Activated CD8-positive, alpha-beta T cell treated with anti-CD3 and anti-CD28 coated beads, Interleukin-2, amount 10 ng/mL, durations not matched to agents 7 days and 5 days (primary cell): ENCODE data around the gene ZSCAN31. TPM values are rescaled to one million over a fixed set of nuclear protein-coding genes. Genes with fewer than 3 reads are reported as not detected.
"Not testable (repeated sequence)": the region's sequence is repeated elsewhere in the genome, so short reads cannot be mapped to it uniquely, and the experiment has no call there.

Experiments
- ATAC-seq: fragments of 150-1000 bp; cut with Tn5 transposase; one replicate; pipeline ENCODE4 v1.10.0; 2021; ENCODE audit warnings: moderate library complexity
- CTCF ChIA-PET: fragments of 350-600 bp; sonication (Branson Sonifier 250); formaldehyde crosslinking; loops from one replicate; lab custom pipeline; 2021; ENCODE audit warnings: antibody characterized with exemption; lab: Charles Lee
- POLR2A ChIA-PET: fragments of 350-600 bp; sonication (Branson Sonifier 250); formaldehyde crosslinking; loops from one replicate; lab custom pipeline; 2021; ENCODE audit warnings: antibody characterized with exemption; lab: Charles Lee
- DNase-seq: peaks from one replicate; pipeline ENCODE4 v3.0.0-alpha.2; 2020
- H3K27ac Mint-ChIP-seq: one replicate; pipeline ENCODE4 v1.8.0; 2021; ENCODE audit warnings: mild to moderate bottlenecking, mixed read lengths
- H3K27me3 Mint-ChIP-seq: one replicate; pipeline ENCODE4 v1.8.0; 2021; ENCODE audit warnings: low read depth, mixed read lengths
- H3K36me3 Mint-ChIP-seq: one replicate; pipeline ENCODE4 v1.8.0; 2021; ENCODE audit warnings: low read depth, mixed read lengths
- H3K4me1 Mint-ChIP-seq: one replicate; pipeline ENCODE4 v1.8.0; 2021; ENCODE audit warnings: low read depth, mixed read lengths
- H3K4me3 Mint-ChIP-seq: one replicate; pipeline ENCODE4 v1.8.0; 2021; ENCODE audit warnings: mild to moderate bottlenecking, mixed read lengths
- H3K9me3 Mint-ChIP-seq: one replicate; pipeline ENCODE4 v1.8.0; 2022; ENCODE audit warnings: mixed read lengths; ENCODE audit not compliant: insufficient read depth
- total RNA-seq, 2 experiments: library from RNA; stranded (reverse); gene quantifications; one replicate each; pipeline ENCODE4 v1.2.3, GENCODE V29; 2021

Gene ZSCAN31
- total RNA-seq, 2 experiments from 2014 or later: 0.68 to 0.78 TPM

DNA sequence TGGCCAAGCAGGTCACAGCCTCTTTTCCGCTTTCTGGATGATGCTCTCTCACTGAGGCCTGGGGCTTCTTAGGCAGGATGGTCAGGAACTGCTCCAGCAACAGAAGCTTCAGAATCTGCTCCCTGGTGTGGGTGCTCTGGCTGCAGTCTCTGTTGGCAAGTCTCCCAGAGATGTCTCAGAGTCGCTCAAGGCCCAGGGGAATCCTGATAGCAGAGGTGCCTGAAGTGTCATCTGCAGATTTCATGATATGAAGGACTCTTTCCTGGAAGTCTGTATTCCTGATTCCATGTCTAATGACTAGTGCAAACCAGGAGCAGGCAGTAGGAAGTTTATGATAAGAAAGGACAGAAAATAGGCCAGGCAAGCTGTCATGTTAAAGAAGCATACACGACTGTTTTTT is 20.3 kb downstream of the ZSCAN31 start:
- CTCF ChIA-PET: no interaction called here
- H3K27ac Mint-ChIP-seq: no peak overlapping the region

DNA sequence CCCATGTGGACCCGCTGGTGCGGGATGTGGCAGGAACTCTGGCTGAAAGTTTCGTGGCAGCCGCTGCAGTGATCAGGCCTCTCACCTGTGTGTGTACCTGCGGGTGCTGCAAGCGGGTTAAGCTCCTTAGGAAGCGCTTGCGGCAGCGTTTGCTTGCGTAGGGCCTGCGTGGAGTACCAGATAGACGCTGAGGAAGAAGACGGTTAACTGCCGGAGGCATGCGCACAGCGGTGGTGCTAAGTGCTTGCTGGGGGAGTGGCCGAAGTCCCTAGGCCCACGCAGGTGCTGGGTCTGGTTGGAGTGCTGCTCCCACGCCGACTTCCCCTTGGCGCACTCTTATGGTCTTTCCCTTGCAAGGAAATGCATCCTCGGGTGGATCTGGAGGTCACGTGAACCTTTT is 23.0 kb downstream of the ZSCAN31 start:
- ChIA-PET POLR2A (no interaction called here), CTCF (no interaction called here)

More for the DNA sequence above, 20.3 kb downstream of the ZSCAN31 start:
- Mint-ChIP-seq H3K27me3 (peaks cover 7% of the 10 kb centered on the region), H3K4me3 (no peak overlapping the region), H3K9me3 (no peaks in the 10 kb centered on the region), H3K4me1 (no peaks in the 10 kb centered on the region), H3K36me3 (no peaks in the 10 kb centered on the region)
- ATAC-seq: no peak
- no peak for DNase-seq
- POLR2A ChIA-PET: no interaction called here

DNA sequence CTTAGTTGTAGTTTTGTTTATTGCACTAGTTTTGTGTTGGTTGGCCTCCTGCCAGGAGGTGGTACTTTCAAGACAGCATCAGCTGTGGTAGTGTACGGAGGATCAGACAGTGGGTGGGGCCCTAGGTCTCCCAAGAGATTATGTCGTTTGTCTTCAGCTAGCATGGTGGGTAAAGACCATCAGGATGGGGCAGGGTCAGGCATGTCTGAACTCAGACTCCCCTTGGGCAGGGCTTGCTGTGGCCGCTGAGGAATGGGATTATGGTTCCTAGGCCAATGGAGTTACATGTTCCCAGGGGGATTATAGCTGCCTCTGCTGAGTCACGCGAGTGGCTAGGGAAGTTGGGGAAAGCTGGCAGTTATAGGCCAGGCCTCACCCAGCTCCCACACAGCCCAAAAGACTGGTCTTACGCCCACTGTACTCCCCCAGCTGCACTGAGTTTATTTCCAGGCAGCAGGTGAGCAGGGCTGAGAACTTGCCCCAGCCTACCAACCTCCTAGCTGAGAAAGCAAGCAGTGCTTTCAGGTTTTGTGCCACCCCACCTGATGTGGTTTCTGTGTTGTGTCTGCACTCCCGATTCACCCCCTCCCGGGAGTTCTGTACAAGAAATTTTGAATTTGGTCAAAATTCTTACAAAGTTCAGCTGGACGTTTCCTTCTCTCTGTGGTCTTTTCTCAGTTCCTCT is 24.7 kb downstream of the ZSCAN31 start:
- ATAC-seq (no peak), DNase-seq (no peak)
- POLR2A ChIA-PET: no interaction called here
- Mint-ChIP-seq H3K36me3 (no peaks in the 10 kb centered on the region), H3K4me1 (no peaks in the 10 kb centered on the region), H3K27me3 (peaks cover 17% of the 10 kb centered on the region), H3K27ac (no peak overlapping the region), H3K9me3 (no peaks in the 10 kb centered on the region), H3K4me3 (no peak overlapping the region)
- CTCF ChIA-PET: interaction anchor here (2.8 kb wide), 1 partner anchor 45 kb away, joined by 7 read pairs; no protein-coding TSS in a partner anchor

More for the DNA sequence above, 23.0 kb downstream of the ZSCAN31 start:
- Mint-ChIP-seq H3K27ac (no peak overlapping the region), H3K27me3 (peaks cover 19% of the 10 kb centered on the region), H3K4me3 (no peak overlapping the region), H3K36me3 (no peaks in the 10 kb centered on the region), H3K4me1 (no peaks in the 10 kb centered on the region), H3K9me3 (no peaks in the 10 kb centered on the region)
- DNase-seq: no peak
- ATAC-seq: no peak

DNA sequence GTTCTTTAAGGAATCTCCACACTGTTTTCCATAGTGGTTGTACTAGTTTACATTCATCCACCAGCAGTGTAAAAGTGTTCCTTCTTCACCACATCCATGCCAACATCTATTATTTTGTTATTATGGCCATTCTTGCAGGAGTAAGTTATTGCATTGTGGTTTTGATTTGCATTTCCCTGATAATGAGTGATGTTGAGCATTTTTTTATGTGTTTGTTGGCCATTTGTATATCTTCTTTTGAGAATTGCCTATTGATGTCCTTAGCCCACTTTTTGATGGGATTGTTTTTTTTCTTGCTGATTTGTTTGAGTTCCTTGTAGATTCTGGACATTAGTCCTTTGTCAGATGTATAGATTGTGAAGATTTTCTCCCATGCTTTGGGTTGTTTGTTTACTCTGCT is 29.6 kb downstream of the ZSCAN31 start:
- H3K36me3 Mint-ChIP-seq: not testable (repeated sequence)

DNA sequence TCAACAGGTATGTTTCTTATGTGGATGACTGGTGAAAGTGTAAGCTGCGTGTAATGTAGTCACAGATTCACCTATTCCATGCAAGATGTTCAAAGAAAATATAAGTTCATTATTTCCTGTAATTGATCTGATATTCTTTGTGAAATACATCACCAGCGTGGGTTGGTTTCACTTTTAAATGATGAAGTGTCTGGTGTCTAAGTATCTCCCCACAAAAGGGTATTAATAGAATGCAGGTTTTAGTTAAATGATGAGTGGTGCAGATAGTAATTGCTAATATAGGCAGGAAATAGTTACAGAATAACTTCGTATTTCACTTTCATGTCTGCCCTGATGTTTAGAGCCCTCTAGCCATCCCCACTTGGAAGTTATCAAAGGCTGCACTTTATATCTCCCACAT is 32.4 kb downstream of the ZSCAN31 start:
- no peak for DNase-seq
- Mint-ChIP-seq H3K27me3 (peaks cover 5% of the 10 kb centered on the region), H3K36me3 (peaks cover 11% of the 10 kb centered on the region), H3K9me3 (no peaks in the 10 kb centered on the region), H3K4me3 (no peak overlapping the region), H3K27ac (no peak overlapping the region), H3K4me1 (peaks cover 10% of the 10 kb centered on the region)
- ATAC-seq: no peak
- ChIA-PET CTCF (no interaction called here), POLR2A (no interaction called here)

More for the DNA sequence above, 29.6 kb downstream of the ZSCAN31 start:
- POLR2A ChIA-PET, DNase-seq, H3K27ac Mint-ChIP-seq, H3K9me3 Mint-ChIP-seq, H3K4me3 Mint-ChIP-seq, CTCF ChIA-PET, ATAC-seq: not testable (repeated sequence)
- Mint-ChIP-seq H3K4me1 (peaks cover 10% of the 10 kb centered on the region), H3K27me3 (peaks cover 13% of the 10 kb centered on the region)

DNA sequence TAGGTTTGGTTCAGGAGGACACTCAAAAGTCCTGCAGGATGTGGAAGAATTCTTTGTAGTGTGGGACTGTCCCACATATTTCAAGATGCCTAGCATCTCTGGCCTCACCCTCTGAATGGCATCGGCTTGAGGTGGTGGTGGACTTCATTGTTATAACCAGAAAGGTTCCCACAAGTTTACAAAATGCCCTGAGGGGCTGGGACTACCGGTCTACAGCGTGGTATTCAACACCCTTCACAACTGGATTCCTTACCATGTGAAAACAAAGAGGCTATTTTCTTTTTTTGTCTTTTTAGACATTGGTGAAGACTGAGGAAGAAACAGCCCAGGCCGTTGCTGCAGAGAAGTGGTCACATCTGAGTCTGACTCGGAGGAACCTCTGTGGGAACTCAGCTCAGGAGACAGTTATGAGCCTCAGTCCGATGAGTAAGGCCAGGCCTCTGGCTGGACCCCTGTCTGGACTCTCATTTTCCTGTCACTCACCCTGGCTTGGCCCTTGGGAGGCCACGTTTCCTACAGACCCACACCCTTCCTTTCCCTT is 39.4 kb downstream of the ZSCAN31 start:
- H3K4me1 Mint-ChIP-seq: no peaks in the 10 kb centered on the region
- H3K36me3 Mint-ChIP-seq: peaks cover 13% of the 10 kb centered on the region
- POLR2A ChIA-PET: no interaction called here
- H3K4me3 Mint-ChIP-seq: no peak overlapping the region
- DNase-seq (no peak), ATAC-seq (no peak)
- H3K9me3 Mint-ChIP-seq: peaks cover 4% of the 10 kb centered on the region
- H3K27me3 Mint-ChIP-seq: no peaks in the 10 kb centered on the region
- CTCF ChIA-PET: no interaction called here
- H3K27ac Mint-ChIP-seq: no peak overlapping the region

DNA sequence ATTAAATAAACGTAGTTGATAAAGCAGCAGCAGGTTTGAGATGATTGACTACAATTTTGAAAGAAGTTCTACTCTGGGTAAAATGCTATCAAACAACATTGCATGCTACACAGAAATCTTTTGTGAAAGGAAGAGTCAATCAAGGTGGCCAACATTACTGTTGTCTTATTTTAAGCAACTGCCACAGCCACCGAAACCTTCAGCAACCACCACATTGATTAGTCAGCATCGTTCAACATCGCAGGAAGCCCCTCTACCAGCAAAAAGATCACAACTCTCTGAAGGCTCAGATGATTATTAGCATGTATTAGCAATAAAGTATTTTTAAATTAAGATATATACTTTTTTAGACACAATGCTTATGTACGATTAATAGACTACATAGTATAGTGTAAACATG is 40.6 kb downstream of the ZSCAN31 start:
- H3K4me3 Mint-ChIP-seq: no peak overlapping the region
- ATAC-seq (no peak), DNase-seq (no peak)
- H3K36me3 Mint-ChIP-seq: peaks cover 8% of the 10 kb centered on the region
- peaks cover 7% of the 10 kb centered on the region for H3K9me3 Mint-ChIP-seq
- ChIA-PET POLR2A (no interaction called here), CTCF (no interaction called here)
- no peaks in the 10 kb centered on the region for H3K4me1 Mint-ChIP-seq
- no peak overlapping the region for H3K27ac Mint-ChIP-seq
- H3K27me3 Mint-ChIP-seq: no peaks in the 10 kb centered on the region

DNA sequence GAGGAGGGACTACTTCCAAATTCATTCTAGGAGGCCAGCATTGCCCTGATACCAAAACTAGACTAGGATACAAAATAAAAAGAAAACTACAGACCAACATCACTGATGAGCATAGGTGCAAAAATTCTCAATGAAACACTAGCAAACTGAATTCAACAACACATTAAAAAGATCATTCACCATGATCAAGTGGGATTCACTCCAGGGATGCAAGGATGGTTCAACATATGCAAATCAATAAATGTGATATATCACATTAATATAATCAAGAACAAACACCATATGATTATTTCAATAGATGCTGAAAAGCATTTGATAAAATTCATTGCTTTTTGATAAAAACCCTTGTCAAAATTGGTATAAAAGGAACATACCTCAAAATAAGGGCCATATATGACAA is 44.4 kb downstream of the ZSCAN31 start:
- no peak for DNase-seq
- POLR2A ChIA-PET: no interaction called here
- no peaks in the 10 kb centered on the region for H3K27me3 Mint-ChIP-seq
- CTCF ChIA-PET: no interaction called here
- peaks cover 23% of the 10 kb centered on the region for H3K36me3 Mint-ChIP-seq
- H3K4me1 Mint-ChIP-seq: no peaks in the 10 kb centered on the region
- H3K27ac Mint-ChIP-seq: no peak overlapping the region
- ATAC-seq: no peak
- peaks cover 7% of the 10 kb centered on the region for H3K9me3 Mint-ChIP-seq
- no peak overlapping the region for H3K4me3 Mint-ChIP-seq

DNA sequence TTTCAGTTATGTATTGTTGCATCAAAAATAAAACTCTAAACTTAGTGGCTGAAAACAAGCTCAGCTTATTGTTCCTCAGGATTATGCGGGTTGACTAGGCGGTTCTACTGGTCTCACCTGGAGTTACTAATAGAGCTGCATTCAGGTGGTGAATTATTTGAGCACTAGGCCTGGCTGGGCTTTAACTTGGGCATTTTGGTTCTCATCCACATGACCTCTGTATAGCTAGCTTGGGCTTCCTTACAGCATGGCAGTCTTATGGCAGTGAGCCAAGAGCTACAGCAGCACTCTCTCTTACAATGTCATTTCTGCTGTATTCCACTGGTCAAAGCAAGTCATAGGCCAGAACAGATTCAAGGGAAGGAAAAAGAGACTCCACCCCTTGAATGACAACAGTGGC is 53.0 kb downstream of the ZSCAN31 start:
- ChIA-PET POLR2A (interaction anchor here (0.6 to 1.6 kb wide), 3 partner anchors 9 to 52 kb away, joined by 3 to 4 read pairs (median 3); no protein-coding TSS in a partner anchor), CTCF (interaction anchor here (0.8 to 1.8 kb wide), 4 partner anchors 23 to 114 kb away, joined by 3 to 7 read pairs (median 3); no protein-coding TSS in a partner anchor)
- peaks cover 17% of the 10 kb centered on the region for H3K4me1 Mint-ChIP-seq
- H3K4me3 Mint-ChIP-seq: no peak overlapping the region
- no peaks in the 10 kb centered on the region for H3K9me3 Mint-ChIP-seq
- ATAC-seq (no peak), DNase-seq (no peak)
- peaks cover 39% of the 10 kb centered on the region for H3K36me3 Mint-ChIP-seq
- H3K27me3 Mint-ChIP-seq: peaks cover 6% of the 10 kb centered on the region
- H3K27ac Mint-ChIP-seq: no peak overlapping the region

DNA sequence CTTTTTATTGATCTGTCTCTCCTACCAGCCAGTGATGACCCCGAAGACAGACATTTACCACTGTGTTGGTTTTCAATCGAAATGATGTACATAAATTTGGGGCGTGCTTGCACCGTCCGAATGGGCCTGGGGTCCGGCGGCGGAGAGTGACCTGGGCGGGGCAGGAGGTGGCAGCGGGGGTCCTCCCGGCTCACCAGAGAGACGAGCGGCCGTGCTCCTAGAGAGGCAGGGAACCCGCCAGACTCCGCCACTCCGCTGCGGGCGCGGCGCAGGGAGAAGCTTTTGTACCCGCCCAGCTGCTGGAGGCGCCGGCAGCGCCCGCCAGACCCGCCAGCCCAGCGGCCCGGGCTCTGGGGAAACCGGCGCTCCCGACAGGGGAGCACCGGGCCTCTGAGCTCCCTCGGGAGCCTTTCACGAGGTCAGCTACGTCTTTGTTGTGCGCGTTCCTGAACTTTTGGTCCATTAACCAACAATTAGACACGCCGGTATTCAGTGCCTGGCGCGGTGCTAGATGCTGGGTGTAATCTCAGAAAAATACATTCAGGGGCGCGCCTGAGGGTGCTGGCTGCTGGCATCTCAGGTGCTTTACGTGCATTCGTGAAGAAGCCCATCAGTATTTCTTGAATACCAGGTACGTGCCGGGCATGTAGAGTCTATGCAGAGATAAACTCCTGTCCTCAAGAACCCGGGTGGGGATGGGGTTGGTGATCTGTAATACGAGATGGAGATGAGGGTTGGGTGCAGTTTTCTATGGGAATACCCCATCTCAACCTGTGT is 54.5 kb downstream of the ZSCAN31 start, which contains the start of gene PGBD1:
TSS of gene PGBD1 (plus strand) at position 285 of the 777 bp plus-strand sequence. CDS start 2,242 bp downstream, outside the sequence.
- H3K9me3 Mint-ChIP-seq: no peaks in the 10 kb centered on the region
- DNase-seq: peak; percentile 70
- H3K27me3 Mint-ChIP-seq: peaks cover 6% of the 10 kb centered on the region
- ChIA-PET CTCF (interaction anchor here (0.6 to 2.5 kb wide), 5 partner anchors 15 to 386 kb away, joined by 3 to 17 read pairs (median 4); partner anchors contain the start of genes ZKSCAN4 and ZSCAN26), POLR2A (interaction anchor here (0.6 to 1.0 kb wide), 4 partner anchors 13 to 204 kb away, joined by 3 to 8 read pairs (median 3); partner anchors contain the start of gene ZSCAN26)
- peak within 1 kb of the TSS; percentile 18 for H3K27ac Mint-ChIP-seq
- peaks cover 17% of the 10 kb centered on the region for H3K4me1 Mint-ChIP-seq
- peak; percentile 98 for ATAC-seq
- peaks cover 36% of the 10 kb centered on the region for H3K36me3 Mint-ChIP-seq
- peak within 1 kb of the TSS; percentile 86 for H3K4me3 Mint-ChIP-seq

DNA sequence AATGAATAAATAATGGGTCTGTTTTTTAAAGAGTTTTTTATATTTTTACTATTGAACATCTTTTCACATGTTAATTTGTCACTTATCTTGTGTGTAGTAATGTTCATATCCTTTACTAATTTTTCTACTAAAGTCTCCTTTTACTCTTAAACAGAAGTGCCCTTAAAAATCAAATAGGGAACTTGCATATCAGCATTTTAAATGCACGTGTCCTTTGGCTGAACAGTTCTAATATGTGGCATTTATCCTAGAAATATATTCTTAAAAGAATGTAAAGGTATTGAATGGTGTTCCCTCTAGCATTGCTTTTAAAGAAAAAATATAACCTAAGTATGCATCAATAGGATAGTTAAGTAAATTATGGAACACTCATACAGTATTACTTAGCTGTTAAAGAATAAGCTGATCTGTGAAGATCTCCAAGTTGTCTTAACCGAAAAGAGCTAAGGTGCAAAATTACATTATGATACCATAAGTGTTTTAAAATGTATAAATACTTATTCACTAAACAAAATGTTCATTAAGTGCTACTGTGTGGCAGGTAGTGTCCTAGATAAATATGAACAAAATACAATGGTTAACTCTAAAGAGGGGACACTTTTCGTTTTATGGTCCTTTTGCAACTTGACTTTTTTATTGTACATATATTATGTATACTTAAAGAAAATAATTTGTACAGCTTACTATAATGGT is 55.2 kb downstream of the ZSCAN31 start:
- CTCF ChIA-PET: interaction anchor here (0.6 to 2.5 kb wide), 6 partner anchors 14 to 385 kb away, joined by 3 to 17 read pairs (median 4); partner anchors contain the start of genes ZKSCAN4 and ZSCAN26
- peaks cover 17% of the 10 kb centered on the region for H3K4me1 Mint-ChIP-seq
- ATAC-seq (no peak), DNase-seq (no peak)
- H3K4me3 Mint-ChIP-seq: peak overlapping the region; percentile 86
- H3K27ac Mint-ChIP-seq: no peak overlapping the region
- peaks cover 41% of the 10 kb centered on the region for H3K36me3 Mint-ChIP-seq
- POLR2A ChIA-PET: interaction anchor here (0.9 to 1.0 kb wide), 2 partner anchors 12 to 14 kb away, joined by 3 to 8 read pairs; partner anchors contain the start of gene ZSCAN26
- peaks cover 6% of the 10 kb centered on the region for H3K27me3 Mint-ChIP-seq
- H3K9me3 Mint-ChIP-seq: no peaks in the 10 kb centered on the region
